H9 (cell line): Measurements from ENCODE around the gene CNOT11. TPM values are rescaled to one million over a fixed set of nuclear protein-coding genes. Genes with fewer than 3 reads are reported as not detected.

Source experiments
- DNase-seq: peaks from one replicate; pipeline ENCODE4 v3.0.0-alpha.2; 2017
- H2AFZ ChIP-seq: one replicate; pipeline ENCODE4 v1.6.1; 2013; ENCODE audit warnings: mild to moderate bottlenecking, low read length, control low read depth, moderate library complexity
- H2AK5ac ChIP-seq: 2 replicates; pipeline ENCODE4 v1.6.1; 2013; ENCODE audit warnings: low read length, control low read depth, mixed read lengths; ENCODE audit not compliant: insufficient read length
- H2BK120ac ChIP-seq: one replicate; pipeline ENCODE4 v1.6.1; 2013; ENCODE audit warnings: low read depth, mild to moderate bottlenecking, low read length, control low read depth, inconsistent platforms; ENCODE audit not compliant: poor library complexity, severe bottlenecking
- H2BK12ac ChIP-seq: 2 replicates; pipeline ENCODE4 v1.6.1; 2013; ENCODE audit warnings: low read length, control low read depth, mixed read lengths, low read depth; ENCODE audit not compliant: insufficient read length
- H2BK15ac ChIP-seq: 2 replicates; pipeline ENCODE4 v1.6.1; 2013; ENCODE audit warnings: low read depth, low read length, control low read depth
- H2BK20ac ChIP-seq: one replicate; pipeline ENCODE4 v1.6.1; 2013; ENCODE audit warnings: low read depth, mild to moderate bottlenecking, low read length, control low read depth, inconsistent platforms; ENCODE audit not compliant: poor library complexity, severe bottlenecking
- H2BK5ac ChIP-seq: 2 replicates; pipeline ENCODE4 v1.6.1; 2013; ENCODE audit warnings: low read length, control low read depth, mixed read lengths; ENCODE audit not compliant: insufficient read length
- H3K14ac ChIP-seq: 2 replicates; pipeline ENCODE4 v1.6.1; 2013; ENCODE audit warnings: low read length, control low read depth; ENCODE audit not compliant: insufficient read depth
- H3K18ac ChIP-seq: 2 replicates; pipeline ENCODE4 v1.6.1; 2013; ENCODE audit warnings: low read depth, mild to moderate bottlenecking, mixed read lengths, low read length, control low read depth; ENCODE audit not compliant: insufficient read length
- H3K23ac ChIP-seq: 2 replicates; pipeline ENCODE4 v1.6.1; 2013; ENCODE audit warnings: low read length, control low read depth, mixed read lengths, low read depth; ENCODE audit not compliant: insufficient read length
- H3K23me2 ChIP-seq: 2 replicates; pipeline ENCODE4 v1.6.1; 2013; ENCODE audit warnings: low read depth, mild to moderate bottlenecking, mixed read lengths, low read length, control low read depth; ENCODE audit not compliant: insufficient read length, poor library complexity, severe bottlenecking
- H3K27ac ChIP-seq: 2 replicates; pipeline ENCODE4 v1.5.1; 2013; ENCODE audit warnings: low read length, control low read depth, mixed read lengths, low read depth; ENCODE audit not compliant: insufficient read length
- H3K27me3 ChIP-seq: 2 replicates; pipeline ENCODE4 v1.6.1; 2013; ENCODE audit warnings: low read length, control low read depth, inconsistent platforms; ENCODE audit not compliant: insufficient read depth
- H3K4ac ChIP-seq: 2 replicates; pipeline ENCODE4 v1.6.1; 2013; ENCODE audit warnings: low read depth, mild to moderate bottlenecking, control low read depth, inconsistent platforms, low read length, moderate library complexity
- H3K4me1 ChIP-seq: 2 replicates; pipeline ENCODE4 v1.6.1; 2013; ENCODE audit warnings: low read length, control low read depth, inconsistent platforms; ENCODE audit not compliant: insufficient read depth
- H3K4me2 ChIP-seq: 2 replicates; pipeline ENCODE4 v1.6.1; 2013; ENCODE audit warnings: low read length, control low read depth, mixed read lengths; ENCODE audit not compliant: insufficient read length, insufficient read depth
- H3K56ac ChIP-seq: 2 replicates; pipeline ENCODE4 v1.6.1; 2013; ENCODE audit warnings: low read depth, mild to moderate bottlenecking, mixed read lengths, low read length, control low read depth; ENCODE audit not compliant: insufficient read length
- H3K79me1 ChIP-seq: 2 replicates; pipeline ENCODE4 v1.6.1; 2013; ENCODE audit warnings: low read depth, mild to moderate bottlenecking, moderate library complexity, low read length, control low read depth, inconsistent platforms; ENCODE audit not compliant: insufficient read depth, poor library complexity, severe bottlenecking
- H3K79me2 ChIP-seq: 2 replicates; pipeline ENCODE4 v1.6.1; 2013; ENCODE audit warnings: low read length, control low read depth, inconsistent platforms; ENCODE audit not compliant: insufficient read depth
- H3K9ac ChIP-seq: 2 replicates; pipeline ENCODE4 v1.6.1; 2013; ENCODE audit warnings: low read length, control low read depth, mixed read lengths; ENCODE audit not compliant: insufficient read length; ENCODE audit errors: extremely low read depth
- H3K9me3 ChIP-seq: one replicate; pipeline ENCODE4 v1.6.1; 2013; ENCODE audit warnings: low read depth, low read length, inconsistent platforms; ENCODE audit not compliant: control insufficient read depth
- H3T11ph ChIP-seq: one replicate; pipeline ENCODE4 v1.6.1; 2013; ENCODE audit warnings: mild to moderate bottlenecking, low read length, control low read depth, inconsistent platforms
- H4K20me1 ChIP-seq: one replicate; pipeline ENCODE4 v1.6.1; 2013; ENCODE audit not compliant: control insufficient read depth, insufficient read length, insufficient read depth
- H4K5ac ChIP-seq: 2 replicates; pipeline ENCODE4 v1.6.1; 2013; ENCODE audit warnings: low read depth, mild to moderate bottlenecking, mixed read lengths, low read length, control low read depth; ENCODE audit not compliant: insufficient read length
- H4K8ac ChIP-seq: replicated peaks from 2 replicates; pipeline ENCODE4 v1.6.1; 2013; ENCODE audit warnings: low read length, control low read depth, mixed read lengths, low read depth; ENCODE audit not compliant: insufficient read length
- H4K91ac ChIP-seq: 2 replicates; pipeline ENCODE4 v1.6.1; 2013; ENCODE audit warnings: low read depth, mild to moderate bottlenecking, moderate library complexity, mixed read lengths, low read length, control low read depth; ENCODE audit not compliant: insufficient read length
- H3K27ac Mint-ChIP-seq, 3 experiments: 2 replicates in 2 of 3; 3 replicates in 1 of 3; pipeline ENCODE4 v1.8.0; 2020 to 2021; ENCODE audit warnings: mixed read lengths in 3 of 3, mild to moderate bottlenecking in 1 of 3, moderate library complexity in 1 of 3
- H3K27me3 Mint-ChIP-seq: 2 replicates; pipeline ENCODE4 v1.8.0; 2021; ENCODE audit warnings: low read depth, mild to moderate bottlenecking, moderate library complexity, mixed read lengths
- H3K36me3 Mint-ChIP-seq, 3 experiments: 2 replicates in 2 of 3; 3 replicates in 1 of 3; pipeline ENCODE4 v1.8.0; 2020 to 2021; ENCODE audit warnings: low read depth in 3 of 3, mixed read lengths in 3 of 3; ENCODE audit not compliant: insufficient read depth in 1 of 3
- H3K4me1 Mint-ChIP-seq, 2 experiments: 2 replicates each; pipeline ENCODE4 v1.8.0; 2020; ENCODE audit warnings: mixed read lengths in 2 of 2
- H3K4me3 Mint-ChIP-seq, 2 experiments: 2 replicates in 1 of 2; 3 replicates in 1 of 2; pipeline ENCODE4 v1.8.0; 2020 to 2021; ENCODE audit warnings: mild to moderate bottlenecking in 2 of 2, mixed read lengths in 2 of 2, moderate library complexity in 1 of 2
- H3K9me3 Mint-ChIP-seq, 2 experiments: 2 replicates in 1 of 2; 3 replicates in 1 of 2; pipeline ENCODE4 v1.8.0; 2020; ENCODE audit warnings: mild to moderate bottlenecking in 2 of 2, mixed read lengths in 2 of 2, moderate library complexity in 1 of 2
- WGBS: extraction: QIAGEN DNeasy Blood & Tissue Kit; methylation state at CpG from one replicate; pipeline ENCODE4 v1.1.7; 2013; ENCODE audit warnings: missing lambda C conversion rate, low lambda C conversion rate, mixed read lengths; ENCODE audit not compliant: insufficient read length; ENCODE audit errors: extremely low coverage; 5-methylcytosine and 5-hydroxymethylcytosine counted together
- total RNA-seq: library from RNA; stranded (reverse); gene quantifications from 2 replicates; pipeline ENCODE4 v1.2.1, GENCODE V29; 2021
- TF ChIP-seq, protein P1 (sequence below): fragments of 200-600 bp; sonication (generic); conservative IDR thresholded peaks from 3 replicates; pipeline ENCODE4 v1.8.0; 2021; ENCODE audit warnings: antibody characterized with exemption, mild to moderate bottlenecking

Gene CNOT11
- total RNA-seq, 1 experiment from 2014 or later, result 46.8 TPM

DNA sequence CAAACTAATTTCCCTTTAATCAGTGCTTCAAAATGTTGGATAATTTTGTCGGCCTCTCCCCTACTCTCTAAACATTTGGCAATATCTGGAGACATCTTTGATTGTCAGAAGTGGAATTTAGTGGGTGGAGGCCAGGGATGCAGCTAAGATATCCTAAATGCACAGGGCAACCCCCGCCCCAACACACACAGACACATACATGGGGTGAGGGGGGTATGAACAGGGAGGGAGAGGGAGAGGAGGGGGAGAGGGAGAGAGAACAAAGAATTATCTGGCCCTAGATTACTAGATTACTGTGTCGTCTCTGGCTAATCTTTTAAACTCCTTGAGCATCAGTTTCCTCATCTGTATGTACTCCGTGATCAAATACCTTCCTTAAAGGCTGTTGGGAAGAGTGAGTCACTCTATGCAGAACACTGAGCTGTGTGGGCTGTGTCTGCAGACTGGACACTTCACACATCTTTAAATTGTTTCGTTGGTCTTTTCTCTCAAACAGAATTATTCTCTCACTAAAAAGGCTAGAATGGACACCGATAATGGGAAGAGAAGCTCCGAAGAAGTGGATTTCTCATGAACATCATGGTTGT, 52.9 kb downstream of the CNOT11 start:
- no peaks in the 10 kb centered on the region for H3K9me3 Mint-ChIP-seq
- no peaks in the 10 kb centered on the region for H4K20me1 ChIP-seq

More for the DNA sequence above, 52.9 kb downstream of the CNOT11 start:
- no peak overlapping the region for H4K5ac ChIP-seq
- no peak overlapping the region for H3K14ac ChIP-seq
- H3K18ac ChIP-seq, result no peak overlapping the region
- peaks cover 7% of the 10 kb centered on the region; the same call in 1 of the 2 replicates for H3K27me3 Mint-ChIP-seq
- no peak overlapping the region for H4K8ac ChIP-seq
- peaks cover 17% of the 10 kb centered on the region for H3K23me2 ChIP-seq
- H3K4me2 ChIP-seq, result no peak overlapping the region
- H3K9ac ChIP-seq, result no peak overlapping the region
- no peak overlapping the region for H2AFZ ChIP-seq
- H2BK120ac ChIP-seq, result no peak overlapping the region
- no peak for DNase-seq
- H3K36me3 Mint-ChIP-seq, result peaks cover 3 to 9% (median 9%) of the 10 kb centered on the region in 3 experiments; a peak in 6 of 7 replicates
- TF ChIP-seq, protein P1, sequence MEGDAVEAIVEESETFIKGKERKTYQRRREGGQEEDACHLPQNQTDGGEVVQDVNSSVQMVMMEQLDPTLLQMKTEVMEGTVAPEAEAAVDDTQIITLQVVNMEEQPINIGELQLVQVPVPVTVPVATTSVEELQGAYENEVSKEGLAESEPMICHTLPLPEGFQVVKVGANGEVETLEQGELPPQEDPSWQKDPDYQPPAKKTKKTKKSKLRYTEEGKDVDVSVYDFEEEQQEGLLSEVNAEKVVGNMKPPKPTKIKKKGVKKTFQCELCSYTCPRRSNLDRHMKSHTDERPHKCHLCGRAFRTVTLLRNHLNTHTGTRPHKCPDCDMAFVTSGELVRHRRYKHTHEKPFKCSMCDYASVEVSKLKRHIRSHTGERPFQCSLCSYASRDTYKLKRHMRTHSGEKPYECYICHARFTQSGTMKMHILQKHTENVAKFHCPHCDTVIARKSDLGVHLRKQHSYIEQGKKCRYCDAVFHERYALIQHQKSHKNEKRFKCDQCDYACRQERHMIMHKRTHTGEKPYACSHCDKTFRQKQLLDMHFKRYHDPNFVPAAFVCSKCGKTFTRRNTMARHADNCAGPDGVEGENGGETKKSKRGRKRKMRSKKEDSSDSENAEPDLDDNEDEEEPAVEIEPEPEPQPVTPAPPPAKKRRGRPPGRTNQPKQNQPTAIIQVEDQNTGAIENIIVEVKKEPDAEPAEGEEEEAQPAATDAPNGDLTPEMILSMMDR, result no peak
- no peak overlapping the region for H3K4ac ChIP-seq
- H3K56ac ChIP-seq, result no peak overlapping the region
- H4K91ac ChIP-seq, result no peak overlapping the region
- H3K27ac Mint-ChIP-seq, result peak overlapping the region in 1 of 3 experiments; percentile 67; a peak in 1 of 7 replicates
- no peak overlapping the region for H2BK5ac ChIP-seq
- no peak overlapping the region for H2BK15ac ChIP-seq
- no peak overlapping the region for H2AK5ac ChIP-seq
- H3K79me1 ChIP-seq, result peaks cover 11% of the 10 kb centered on the region
- H3T11ph ChIP-seq, result no peak overlapping the region
- H3K4me1 ChIP-seq, result peaks cover 7% of the 10 kb centered on the region; the same call in 1 of the 2 replicates
- no CpG with 5 or more reads among the region's 7 CpGs for WGBS
- no peak overlapping the region for H3K23ac ChIP-seq
- H3K4me3 Mint-ChIP-seq, result peak overlapping the region in 1 of 2 experiments; percentile 12; a peak in 2 of 5 replicates
- H3K4me1 Mint-ChIP-seq, result peaks cover 29 to 33% of the 10 kb centered on the region in 2 experiments
- no peaks in the 10 kb centered on the region for H3K9me3 ChIP-seq
- no peaks in the 10 kb centered on the region; the same call in 1 of the 2 replicates for H3K27me3 ChIP-seq
- H2BK20ac ChIP-seq, result no peak overlapping the region
- peaks cover 26% of the 10 kb centered on the region for H3K79me2 ChIP-seq
- H2BK12ac ChIP-seq, result no peak overlapping the region
- no peak overlapping the region for H3K27ac ChIP-seq
